Thyroid gland (tissue), 4 donors: ENCODE results near the gene CLIC5.

Experiments
- POLR2A ChIP-seq, 2 donors: fragments of 450-650 bp; IDR thresholded peaks; one replicate each; pipeline ENCODE4 v1.6.1; 2017; ENCODE audit warnings: antibody characterized with exemption in 2 of 2, mild to moderate bottlenecking in 2 of 2, moderate library complexity in 1 of 2
- TF ChIP-seq, protein P1 (sequence below), 6 experiments: fragments of 200-600 bp in 3 of 6; fragments of 450-650 bp in 3 of 6; sonication (generic) in 3 of 6; IDR thresholded peaks; one replicate each; pipeline ENCODE4 v1.5.1; 2016 to 2019; ENCODE audit warnings: antibody characterized with exemption in 6 of 6, mild to moderate bottlenecking in 2 of 6, inconsistent platforms in 1 of 6, moderate library complexity in 1 of 6

DNA sequence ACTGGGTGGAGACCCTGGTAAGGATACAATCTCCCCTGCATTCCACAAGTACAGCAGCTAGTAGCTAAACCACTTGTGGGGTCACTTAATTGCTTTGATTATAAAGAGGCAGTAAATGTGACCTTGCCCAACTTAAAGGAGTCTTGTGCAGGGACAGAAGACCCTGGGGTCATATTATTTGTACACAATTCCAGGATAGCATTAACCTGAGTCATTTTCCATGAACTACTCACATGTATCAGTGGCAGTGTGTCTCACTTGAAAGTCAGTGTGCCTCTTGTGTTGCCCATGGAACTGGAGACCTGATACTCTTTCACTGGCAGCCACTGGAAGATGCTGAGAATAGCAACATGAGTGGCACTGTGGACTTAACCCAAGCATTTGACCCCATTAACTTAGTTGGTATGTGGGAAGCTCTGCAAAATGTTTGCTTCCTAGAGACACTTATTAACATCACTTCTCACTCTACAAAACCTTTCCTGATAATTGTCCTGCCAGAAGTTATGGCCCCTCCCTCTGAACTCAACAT lies 28.9 kb downstream of the CLIC5 start:
- TF ChIP-seq, protein P1, sequence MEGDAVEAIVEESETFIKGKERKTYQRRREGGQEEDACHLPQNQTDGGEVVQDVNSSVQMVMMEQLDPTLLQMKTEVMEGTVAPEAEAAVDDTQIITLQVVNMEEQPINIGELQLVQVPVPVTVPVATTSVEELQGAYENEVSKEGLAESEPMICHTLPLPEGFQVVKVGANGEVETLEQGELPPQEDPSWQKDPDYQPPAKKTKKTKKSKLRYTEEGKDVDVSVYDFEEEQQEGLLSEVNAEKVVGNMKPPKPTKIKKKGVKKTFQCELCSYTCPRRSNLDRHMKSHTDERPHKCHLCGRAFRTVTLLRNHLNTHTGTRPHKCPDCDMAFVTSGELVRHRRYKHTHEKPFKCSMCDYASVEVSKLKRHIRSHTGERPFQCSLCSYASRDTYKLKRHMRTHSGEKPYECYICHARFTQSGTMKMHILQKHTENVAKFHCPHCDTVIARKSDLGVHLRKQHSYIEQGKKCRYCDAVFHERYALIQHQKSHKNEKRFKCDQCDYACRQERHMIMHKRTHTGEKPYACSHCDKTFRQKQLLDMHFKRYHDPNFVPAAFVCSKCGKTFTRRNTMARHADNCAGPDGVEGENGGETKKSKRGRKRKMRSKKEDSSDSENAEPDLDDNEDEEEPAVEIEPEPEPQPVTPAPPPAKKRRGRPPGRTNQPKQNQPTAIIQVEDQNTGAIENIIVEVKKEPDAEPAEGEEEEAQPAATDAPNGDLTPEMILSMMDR (IDR thresholded peaks at IDR 0.05): no peak
- no peak for TF ChIP-seq POLR2A (IDR thresholded peaks at IDR 0.05)
